Uterus (tissue), 4 donors: ENCODE results near the gene DENND2A. TPM values are rescaled to one million over a fixed set of nuclear protein-coding genes. Genes with fewer than 3 reads are reported as not detected.

Source experiments
- DNase-seq, 2 donors: peaks; one replicate each; pipeline ENCODE4 v3.0.0-alpha.2; 2019 to 2020
- H3K27ac ChIP-seq, 2 donors: fragments of 200-600 bp; sonication (generic); 1 replicate in 1 of 2; 2 replicates in 1 of 2; pipeline ENCODE4 v1.5.1; 2016 to 2018
- H3K27me3 ChIP-seq, 2 donors: fragments of 200-600 bp; sonication (generic); one replicate each; pipeline ENCODE4 v1.5.1; 2018 to 2019; ENCODE audit warnings: control low read depth in 1 of 2
- H3K36me3 ChIP-seq, 2 donors: fragments of 200-600 bp; sonication (generic); one replicate each; pipeline ENCODE4 v1.5.1; 2019; ENCODE audit warnings: control low read depth in 1 of 2
- H3K4me1 ChIP-seq, 2 donors: fragments of 200-600 bp; sonication (generic); one replicate each; pipeline ENCODE4 v1.5.1; 2018 to 2019; ENCODE audit warnings: control low read depth in 1 of 2
- H3K4me3 ChIP-seq, 2 donors: fragments of 200-600 bp; sonication (generic); 1 replicate in 1 of 2; 2 replicates in 1 of 2; pipeline ENCODE4 v1.5.1; 2018 to 2019; ENCODE audit warnings: mild to moderate bottlenecking in 1 of 2
- H3K9me3 ChIP-seq, 2 donors: fragments of 200-600 bp; sonication (generic); one replicate each; pipeline ENCODE4 v1.5.1; 2019; ENCODE audit warnings: control low read depth in 1 of 2
- CTCF ChIP-seq, 4 experiments: fragments of 200-600 bp in 2 of 4; fragments of 450-650 bp in 2 of 4; sonication (generic) in 2 of 4; IDR thresholded peaks; one replicate each; pipeline ENCODE4 v1.5.1; 2016 to 2019; ENCODE audit warnings: antibody characterized with exemption in 4 of 4, mild to moderate bottlenecking in 2 of 4, moderate library complexity in 1 of 4
- POLR2A ChIP-seq, 2 donors: fragments of 450-650 bp; IDR thresholded peaks; one replicate each; pipeline ENCODE4 v1.6.1; 2016; ENCODE audit warnings: antibody characterized with exemption in 2 of 2, mild to moderate bottlenecking in 1 of 2, moderate library complexity in 1 of 2
- intact Hi-C: fragments of 100-400 bp; cut with DNase I; formaldehyde crosslinking; loops from one replicate; pipeline ENCODE4 v1.15.1; 2023; ENCODE audit warnings: low total_unique reads
- total RNA-seq, 4 donors: library from RNA; depleted of rRNA in 3 of 4; stranded (reverse); fragments of >200 nt in 3 of 4; gene quantifications; one replicate each; pipeline versions ENCODE4 v1.1.0 to v1.2.4, GENCODE V29; 2014 to 2023
- donor health status: DM: yes; HTN: yes; CAD: no.

DENND2A gene
- total RNA-seq, 4 donors from 2014 or later: 9.1 to 84.8 (median 35.5) TPM

- TF ChIP-seq POLR2A (IDR thresholded peaks at IDR 0.05) (no peak), CTCF (IDR thresholded peaks at IDR 0.05) (no peak)
- intact Hi-C loops: no loop called here
- peak; percentile 52 to 54 for DNase-seq
Measured at GRCh38 chr7:140656548-140657515, 16.2 kb upstream of the DENND2A start.

GRCh38 chr7:140655511-140656408 lies 15.1 kb upstream of the DENND2A start:
- H3K9me3 ChIP-seq: no peaks in the 10 kb centered on the region
- no peaks in the 10 kb centered on the region for H3K36me3 ChIP-seq
- DNase-seq: no peak
- no peaks in the 10 kb centered on the region for H3K27me3 ChIP-seq
- intact Hi-C loops: no loop called here
- H3K27ac ChIP-seq: peak overlapping the region; percentile 64 to 69
- no peaks in the 10 kb centered on the region for H3K4me1 ChIP-seq
- TF ChIP-seq CTCF (IDR thresholded peaks at IDR 0.05) (no peak), POLR2A (IDR thresholded peaks at IDR 0.05) (no peak)
- H3K4me3 ChIP-seq: no peak overlapping the region

More at GRCh38 chr7:140656548-140657515, 16.2 kb upstream of the DENND2A start:
- Histone ChIP-seq H3K27me3 (no peaks in the 10 kb centered on the region), H3K36me3 (no peaks in the 10 kb centered on the region), H3K9me3 (no peaks in the 10 kb centered on the region), H3K27ac (peak overlapping the region; percentile 64 to 69), H3K4me3 (peak overlapping the region; percentile 23), H3K4me1 (no peaks in the 10 kb centered on the region)

- Histone ChIP-seq H3K4me3 (no peak overlapping the region), H3K9me3 (no peaks in the 10 kb centered on the region), H3K27me3 (no peaks in the 10 kb centered on the region), H3K4me1 (no peaks in the 10 kb centered on the region), H3K27ac (no peak overlapping the region), H3K36me3 (no peaks in the 10 kb centered on the region)
- peak in 1 of 2 donors; percentile 8 for DNase-seq
- TF ChIP-seq CTCF (IDR thresholded peaks at IDR 0.05): no peak
- no peak for TF ChIP-seq POLR2A (IDR thresholded peaks at IDR 0.05)
- intact Hi-C loops: loop anchor here (5.0 kb wide), 1 partner anchor 137 kb away; no protein-coding TSS in a partner anchor
Measured at GRCh38 chr7:140654661-140655060, 14.0 kb upstream of the DENND2A start.

GRCh38 chr7:140654109-140654387 lies 13.4 kb upstream of the DENND2A start:
- TF ChIP-seq POLR2A (IDR thresholded peaks at IDR 0.05): no peak
- no peak for TF ChIP-seq CTCF (IDR thresholded peaks at IDR 0.05)
- H3K27ac ChIP-seq: no peak overlapping the region
- no peak for DNase-seq

More at GRCh38 chr7:140654109-140654387, 13.4 kb upstream of the DENND2A start:
- Histone ChIP-seq H3K9me3 (no peaks in the 10 kb centered on the region), H3K4me1 (no peaks in the 10 kb centered on the region), H3K27me3 (no peaks in the 10 kb centered on the region), H3K4me3 (no peak overlapping the region), H3K36me3 (no peaks in the 10 kb centered on the region)
- intact Hi-C loops: loop anchor here (5.0 kb wide), 1 partner anchor 137 kb away; no protein-coding TSS in a partner anchor
